GM19372 (cell line): ENCODE results near the gene BEND3.
A peak's percentile ranks its signal among the peaks of the same experiment; 100 is the strongest.
"Not testable (repeated sequence)": the region's sequence is repeated elsewhere in the genome, so short reads cannot be mapped to it uniquely, and the experiment has no call there.

Experiments used
- ATAC-seq: cut with Tn5 transposase; IDR thresholded peaks from one replicate; pipeline ENCODE4 v1.9.1; 2021; ENCODE audit warnings: mild to moderate bottlenecking, low read depth, moderate library complexity; ENCODE audit not compliant: unreplicated experiment

The BEND3 gene

GRCh38 chr6:107084459-107084858, 30.9 kb downstream of the BEND3 start:
- not testable (repeated sequence) for ATAC-seq

- no peak for ATAC-seq
Measured at GRCh38 chr6:107083921-107084320, 31.4 kb downstream of the BEND3 start.

DNA sequence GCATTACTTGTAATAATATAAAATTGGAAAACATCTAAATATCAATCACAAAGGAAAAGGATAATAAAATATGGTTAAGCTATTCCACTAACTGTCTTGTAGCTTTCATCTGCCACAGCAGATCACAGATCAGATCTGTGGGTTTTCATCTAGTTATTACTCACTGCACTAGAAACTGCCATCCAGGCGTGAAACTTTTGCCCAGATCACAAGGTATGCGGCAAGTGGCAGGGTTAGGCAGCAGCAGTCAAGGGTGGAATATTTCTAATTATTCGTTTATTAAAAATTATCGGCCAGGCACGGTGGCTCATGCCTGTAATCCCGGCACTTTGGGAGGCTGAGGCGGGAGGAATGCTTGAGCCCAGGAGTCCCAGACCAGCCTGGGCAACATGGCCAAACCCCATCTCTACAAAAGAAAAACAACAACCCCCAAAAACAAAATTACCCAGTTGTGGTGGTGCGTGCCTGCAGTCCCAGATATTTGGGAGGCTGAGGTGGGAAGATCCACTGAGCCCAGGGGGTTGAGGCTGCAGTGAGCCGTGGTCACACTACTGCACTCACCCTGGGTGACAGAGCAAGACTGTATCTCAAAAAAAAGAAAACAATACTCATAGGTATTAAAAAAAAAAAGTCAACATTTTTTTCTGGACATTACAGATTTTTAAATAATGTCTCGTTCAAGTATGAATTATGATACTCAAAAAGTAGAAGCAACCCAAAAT, 32.1 kb downstream of the BEND3 start:
- ATAC-seq = peak; percentile 68

DNA sequence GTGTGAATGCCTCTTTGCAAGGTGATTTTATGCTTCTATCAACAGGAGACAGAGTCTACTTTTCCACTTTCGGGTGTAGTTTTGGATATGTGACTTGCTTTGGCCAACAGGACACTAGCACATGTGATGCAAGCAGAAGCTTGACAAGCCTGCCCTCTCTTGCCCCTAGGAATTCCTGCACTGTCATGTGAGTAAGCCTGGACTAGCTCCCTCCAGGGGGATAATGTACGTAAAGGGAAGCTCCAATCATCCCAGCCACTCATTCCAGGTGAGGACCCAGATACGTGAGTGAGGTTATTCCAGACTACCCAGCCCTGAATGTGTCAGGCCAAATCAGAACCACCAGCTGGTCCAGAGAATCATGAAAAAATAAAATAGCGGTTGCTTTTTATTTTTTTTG, 33.3 kb downstream of the BEND3 start:
- ATAC-seq = no peak

DNA sequence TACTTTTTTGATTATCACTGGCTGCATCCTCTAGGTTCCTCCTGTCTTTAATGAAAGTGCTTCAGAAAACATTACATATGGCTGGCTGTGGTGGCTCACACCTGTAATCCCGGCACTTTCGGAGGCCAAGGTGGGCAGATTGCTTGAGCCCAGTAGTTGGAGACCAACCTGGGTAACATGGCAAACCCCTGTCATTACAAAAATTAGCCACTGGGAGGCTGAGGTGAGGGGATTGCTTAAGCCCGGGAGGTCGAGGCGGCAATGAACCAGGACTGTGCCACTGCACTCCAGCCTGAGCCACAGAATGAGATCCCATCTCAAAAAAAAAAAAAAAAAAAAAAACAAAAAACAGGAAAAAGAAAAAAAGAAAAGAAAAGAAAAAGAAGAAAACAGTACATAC, 35.3 kb downstream of the BEND3 start:
- no peak for ATAC-seq

DNA sequence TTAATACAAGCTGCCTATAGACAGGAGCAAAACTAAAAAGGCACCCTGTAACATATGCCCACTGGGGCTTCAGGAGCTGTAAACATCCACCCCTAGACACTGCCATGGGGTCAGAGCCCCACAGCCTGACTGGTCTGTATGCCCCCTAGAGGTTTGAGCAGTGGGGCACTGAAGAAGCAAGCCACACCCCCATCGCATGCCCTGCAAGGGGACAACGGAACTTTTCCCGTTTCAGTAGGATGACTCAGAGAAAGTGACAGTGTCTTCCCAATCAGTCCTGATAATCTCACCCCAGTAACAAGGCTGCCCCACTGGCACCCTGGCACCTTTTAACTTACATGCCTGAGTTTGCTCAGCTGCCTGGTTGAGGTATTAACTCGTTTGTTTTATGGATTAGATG, 35.9 kb downstream of the BEND3 start:
- no peak for ATAC-seq

DNA sequence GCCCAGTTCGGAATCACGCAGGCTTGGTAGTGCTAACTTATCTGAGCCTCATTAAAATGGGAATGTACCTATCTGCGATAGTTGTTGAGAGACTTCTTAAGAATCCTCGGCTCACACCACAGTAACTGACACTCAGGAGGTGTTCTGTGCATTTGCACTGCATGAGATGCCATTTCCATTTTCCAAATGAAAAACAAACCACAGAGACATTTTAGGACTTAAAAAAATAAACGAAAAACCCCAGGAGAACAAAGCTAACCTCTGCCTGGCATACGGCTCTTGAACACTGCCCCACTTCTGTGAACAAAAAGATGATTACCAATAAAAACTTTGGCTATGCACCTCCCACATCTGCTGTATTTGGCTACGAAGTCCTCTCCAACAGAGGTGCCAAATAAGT, 37.6 kb downstream of the BEND3 start:
- no peak for ATAC-seq

GRCh38 chr6:107075951-107076381, 39.3 kb downstream of the BEND3 start:
- ATAC-seq = no peak

DNA sequence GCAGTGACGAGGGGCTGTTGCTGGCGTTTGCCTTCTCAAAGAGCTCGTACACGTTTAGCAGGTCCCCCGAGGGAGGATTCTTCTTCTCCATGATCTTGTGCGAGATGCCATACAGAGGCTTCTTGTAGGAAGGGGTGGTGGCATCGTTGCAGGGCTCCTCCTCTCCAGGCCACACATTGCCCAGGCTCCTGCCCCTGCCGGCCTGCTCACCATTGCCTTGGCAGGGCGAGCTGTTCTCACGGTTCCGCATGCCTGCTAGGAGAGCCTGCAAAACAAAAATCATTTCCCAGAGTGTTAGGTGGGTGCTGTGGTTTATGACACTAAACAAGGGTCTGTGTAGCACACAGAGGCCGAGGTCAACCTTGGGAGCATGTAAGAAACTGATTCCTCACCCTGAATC, 44.6 kb downstream of the BEND3 start:
- no peak for ATAC-seq

GRCh38 chr6:107069631-107070548, 45.4 kb downstream of the BEND3 start:
- ATAC-seq = no peak

DNA sequence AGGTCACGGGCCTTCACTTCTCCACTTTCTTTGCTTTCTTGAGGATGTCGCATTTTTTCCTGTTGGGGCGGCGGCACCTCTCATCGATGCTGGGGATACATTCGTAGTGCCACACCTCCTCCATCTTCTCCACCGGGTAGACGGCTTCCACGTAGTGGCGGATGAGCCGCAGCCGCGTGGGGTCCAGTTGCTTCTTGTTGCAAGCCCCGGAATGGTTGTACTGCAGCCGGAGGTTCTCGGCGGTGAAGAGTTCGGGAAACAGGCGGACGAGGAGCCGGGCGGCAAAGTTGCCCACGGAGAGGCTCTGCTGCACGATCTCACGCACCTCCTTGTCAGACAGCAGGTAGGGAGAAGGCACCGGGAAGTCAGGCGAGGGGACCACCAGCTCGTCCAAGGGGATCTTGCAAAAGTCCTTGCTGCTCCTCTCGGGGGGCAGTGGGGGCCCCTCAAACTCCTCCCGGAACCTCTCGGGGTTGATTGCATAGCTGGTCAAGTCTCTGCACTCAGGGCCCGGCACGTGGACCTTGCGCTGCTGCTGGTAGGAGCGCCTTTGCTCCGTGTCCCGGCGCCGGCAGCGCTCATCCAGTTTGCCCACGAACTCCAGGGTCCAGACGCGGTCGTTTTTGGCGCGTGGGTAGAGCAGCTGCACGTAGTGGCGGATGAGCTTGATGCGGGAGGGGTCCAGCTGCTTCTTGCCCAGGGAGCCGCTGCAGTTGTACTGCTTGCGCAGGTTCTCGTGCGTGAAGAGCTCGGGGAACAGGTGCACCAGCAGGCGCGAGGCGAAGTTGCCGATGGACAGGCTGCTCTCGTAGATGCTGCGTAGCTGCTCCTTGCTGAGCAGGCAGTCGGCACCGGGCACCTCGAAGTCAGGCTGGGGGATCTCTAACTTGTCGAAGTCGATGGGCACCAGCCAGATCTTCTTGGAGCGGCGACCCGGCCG, 46.4 kb downstream of the BEND3 start:
- no peak for ATAC-seq

- ATAC-seq = no peak
Measured at GRCh38 chr6:107066697-107067659, 48.3 kb downstream of the BEND3 start.

- ATAC-seq = no peak
Measured at GRCh38 chr6:107064579-107065065, 50.7 kb downstream of the BEND3 start.

DNA sequence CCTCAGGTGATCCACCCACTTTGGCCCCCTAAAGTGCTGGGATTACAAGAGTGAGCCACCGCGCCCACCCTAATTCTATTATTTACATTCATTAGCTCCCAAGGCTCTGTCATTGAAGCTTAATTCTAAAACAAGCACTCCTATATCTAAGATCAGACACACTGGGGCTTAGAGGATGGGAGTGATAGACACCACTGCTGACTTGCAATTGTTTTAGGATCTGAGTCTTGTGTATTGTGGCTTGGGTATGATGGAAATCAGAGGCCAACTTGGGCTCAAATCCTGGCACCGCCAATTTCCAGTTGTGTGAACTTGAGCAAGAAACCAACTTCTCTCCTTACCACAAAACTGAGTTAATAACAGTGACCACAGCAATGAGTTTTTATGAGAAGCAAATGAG, 52.6 kb downstream of the BEND3 start:
- no peak for ATAC-seq

DNA sequence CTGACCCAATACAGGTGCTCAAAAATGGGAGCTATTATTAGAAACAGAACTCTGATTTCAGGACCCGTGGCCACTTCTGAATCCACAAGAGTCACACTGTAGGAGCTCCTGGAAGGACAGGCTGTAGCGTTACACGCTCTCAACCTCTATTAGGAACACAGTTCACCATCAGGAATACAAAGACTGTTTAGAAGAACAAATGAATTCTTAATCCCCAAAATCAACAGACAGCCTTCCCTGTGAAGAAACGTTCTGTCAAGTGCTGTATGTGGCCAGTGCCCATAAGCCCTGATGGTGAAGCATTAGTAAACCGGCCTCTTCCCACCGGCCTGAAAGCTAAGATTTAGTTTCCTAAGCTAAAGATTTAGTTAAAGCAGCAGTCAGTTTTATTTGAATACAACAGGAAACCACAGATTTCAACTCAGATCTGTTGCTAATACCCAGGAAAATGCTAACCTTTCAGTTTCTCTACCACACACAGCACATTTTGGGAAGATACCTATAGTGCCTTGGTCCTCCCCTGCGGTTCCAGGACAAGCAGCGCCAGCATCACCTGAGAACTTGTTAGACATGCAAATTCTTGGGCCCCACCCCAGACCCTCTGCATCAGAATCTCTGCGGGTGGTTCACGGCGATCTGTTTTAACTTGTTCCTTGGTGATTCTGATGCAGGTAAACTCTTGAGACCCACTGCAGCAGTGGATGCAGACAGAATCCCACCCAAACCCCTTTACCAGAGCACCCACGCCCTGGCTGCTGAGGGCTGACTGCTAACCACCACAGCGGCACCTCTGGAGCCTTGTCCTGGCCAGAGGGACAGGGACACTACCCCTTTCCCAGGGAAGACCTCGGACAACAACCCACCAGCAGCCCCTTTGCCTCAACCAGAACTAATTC, 53.9 kb downstream of the BEND3 start:
- peak; percentile 55 for ATAC-seq

- ATAC-seq = no peak
Measured at GRCh38 chr6:107060704-107061103, 54.6 kb downstream of the BEND3 start.

DNA sequence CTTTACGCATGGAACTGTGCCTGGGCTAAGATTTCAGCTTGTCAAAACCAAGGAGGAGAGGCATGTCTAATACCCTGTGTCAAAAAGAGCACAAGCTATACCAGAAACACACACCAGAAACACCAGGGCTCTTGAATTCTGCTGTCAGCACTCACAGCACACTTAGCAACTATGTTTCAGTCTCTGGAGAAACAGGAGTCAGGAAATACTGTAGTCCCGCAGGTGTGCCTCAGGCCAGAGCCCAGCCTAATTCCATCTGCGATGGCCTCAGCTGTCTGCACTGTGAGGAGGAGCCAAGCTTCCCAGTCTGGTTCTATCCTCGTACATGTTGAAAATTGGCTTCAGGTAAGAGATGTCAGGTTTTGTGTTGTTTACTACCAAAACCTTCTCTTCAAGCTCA, 55.7 kb downstream of the BEND3 start:
- ATAC-seq = no peak

GRCh38 chr6:107057679-107058078, 57.6 kb downstream of the BEND3 start:
- no peak for ATAC-seq
